Cardiac muscle cell (in vitro differentiated cells and primary cell): Measurements from ENCODE around the gene ATP8B3. TPM values are rescaled to one million over a fixed set of nuclear protein-coding genes. Genes with fewer than 3 reads are reported as not detected.

ENCODE experiments used
- DNase-seq, 2 donors: peaks; one replicate each; pipeline versions ENCODE4 v3.0.0 to v3.0.0-alpha.2; 2010 to 2017; ENCODE audit warnings: low read depth in 1 of 2, low spot score in 1 of 2
- H3K27ac ChIP-seq: fragments of 200-600 bp; sonication (generic); 2 replicates; pipeline ENCODE4 v1.5.1; 2016
- H3K27me3 ChIP-seq: fragments of 200-600 bp; sonication (generic); 2 replicates; pipeline ENCODE4 v1.6.0; 2016; ENCODE audit warnings: control low read depth
- H3K36me3 ChIP-seq: fragments of 200-600 bp; sonication (generic); 2 replicates; pipeline ENCODE4 v1.5.1; 2016; ENCODE audit warnings: control low read depth
- H3K4me1 ChIP-seq: fragments of 200-600 bp; sonication (generic); 2 replicates; pipeline ENCODE4 v1.8.1; 2017; ENCODE audit warnings: low read depth, mild to moderate bottlenecking, mixed run types
- H3K4me3 ChIP-seq: fragments of 200-600 bp; sonication (generic); 2 replicates; pipeline ENCODE4 v1.5.1; 2016; ENCODE audit warnings: mild to moderate bottlenecking
- H3K9me3 ChIP-seq: fragments of 200-600 bp; sonication (generic); 2 replicates; pipeline ENCODE4 v1.5.1; 2017; ENCODE audit warnings: low read depth, mild to moderate bottlenecking, control low read depth
- polyA plus RNA-seq: library from polyadenylated mRNA; unstranded; fragments of >200 nt; fragmentation: Nextera tagmentation; extraction: Ambion mirVana; gene quantifications from 2 replicates; pipeline ENCODE4 v1.2.1, GENCODE V29; 2016
- total RNA-seq: library from RNA; depleted of rRNA; stranded (reverse); fragments of >200 nt; gene quantifications from 2 replicates; pipeline ENCODE4 v1.2.3, GENCODE V29; 2016
- TF ChIP-seq, protein P1 (sequence below): IDR thresholded peaks from 2 replicates; pipeline ENCODE4 v1.5.1; 2012; ENCODE audit warnings: low read depth, mild to moderate bottlenecking, low read length

Gene ATP8B3
- total and polyA plus RNA-seq, 2 experiments from 2014 or later, result 3.0 to 8.6 TPM

DNA sequence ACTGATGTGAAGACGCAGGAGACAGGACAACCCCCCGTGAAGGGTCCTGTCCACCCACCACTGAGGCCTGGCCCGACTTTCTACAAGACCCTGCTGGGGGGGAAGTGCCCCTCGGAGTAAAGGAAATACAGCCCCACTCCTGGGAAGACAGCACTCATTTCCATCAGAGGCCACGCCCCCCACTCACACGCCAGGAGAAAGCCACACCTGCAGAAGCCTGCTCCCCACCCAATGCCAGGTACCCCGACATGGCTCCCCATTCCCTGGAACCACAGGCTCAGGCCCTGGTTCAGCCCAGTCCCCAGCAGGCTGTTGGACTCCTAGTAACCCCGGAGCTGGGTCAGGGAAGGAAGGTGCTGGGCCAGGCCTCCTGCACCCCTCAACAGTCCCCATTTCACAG lies 10.9 kb upstream of the ATP8B3 start:
- Histone ChIP-seq H3K4me3 (no peak overlapping the region), H3K9me3 (no peaks in the 10 kb centered on the region), H3K36me3 (peaks cover 11% of the 10 kb centered on the region), H3K27ac (no peak overlapping the region), H3K27me3 (no peaks in the 10 kb centered on the region), H3K4me1 (no peaks in the 10 kb centered on the region)
- DNase-seq, result no peak
- TF ChIP-seq, protein P1, sequence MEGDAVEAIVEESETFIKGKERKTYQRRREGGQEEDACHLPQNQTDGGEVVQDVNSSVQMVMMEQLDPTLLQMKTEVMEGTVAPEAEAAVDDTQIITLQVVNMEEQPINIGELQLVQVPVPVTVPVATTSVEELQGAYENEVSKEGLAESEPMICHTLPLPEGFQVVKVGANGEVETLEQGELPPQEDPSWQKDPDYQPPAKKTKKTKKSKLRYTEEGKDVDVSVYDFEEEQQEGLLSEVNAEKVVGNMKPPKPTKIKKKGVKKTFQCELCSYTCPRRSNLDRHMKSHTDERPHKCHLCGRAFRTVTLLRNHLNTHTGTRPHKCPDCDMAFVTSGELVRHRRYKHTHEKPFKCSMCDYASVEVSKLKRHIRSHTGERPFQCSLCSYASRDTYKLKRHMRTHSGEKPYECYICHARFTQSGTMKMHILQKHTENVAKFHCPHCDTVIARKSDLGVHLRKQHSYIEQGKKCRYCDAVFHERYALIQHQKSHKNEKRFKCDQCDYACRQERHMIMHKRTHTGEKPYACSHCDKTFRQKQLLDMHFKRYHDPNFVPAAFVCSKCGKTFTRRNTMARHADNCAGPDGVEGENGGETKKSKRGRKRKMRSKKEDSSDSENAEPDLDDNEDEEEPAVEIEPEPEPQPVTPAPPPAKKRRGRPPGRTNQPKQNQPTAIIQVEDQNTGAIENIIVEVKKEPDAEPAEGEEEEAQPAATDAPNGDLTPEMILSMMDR, result no peak

DNA sequence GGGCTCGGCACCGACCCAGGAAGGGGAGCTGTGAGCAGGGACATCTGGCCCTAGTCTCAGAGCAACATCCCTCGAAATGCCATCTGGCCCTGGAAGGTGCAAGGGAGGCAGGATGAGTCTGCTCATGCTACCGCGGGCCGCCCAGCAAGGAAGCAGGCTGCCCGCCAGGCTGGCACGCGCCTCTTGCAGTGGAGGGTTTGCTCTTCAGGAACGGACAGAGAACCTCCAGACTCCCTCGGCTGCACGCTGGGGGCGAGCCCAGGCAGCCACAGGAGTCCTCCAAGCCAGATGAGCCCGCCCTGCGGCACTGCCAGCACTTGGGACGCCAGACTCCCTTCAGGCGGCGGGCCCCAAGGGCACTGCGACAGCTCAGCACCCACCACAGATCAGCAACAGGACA lies 10.1 kb upstream of the ATP8B3 start:
- no peaks in the 10 kb centered on the region for H3K9me3 ChIP-seq
- TF ChIP-seq, protein P1, result no peak
- no peak for DNase-seq

DNA sequence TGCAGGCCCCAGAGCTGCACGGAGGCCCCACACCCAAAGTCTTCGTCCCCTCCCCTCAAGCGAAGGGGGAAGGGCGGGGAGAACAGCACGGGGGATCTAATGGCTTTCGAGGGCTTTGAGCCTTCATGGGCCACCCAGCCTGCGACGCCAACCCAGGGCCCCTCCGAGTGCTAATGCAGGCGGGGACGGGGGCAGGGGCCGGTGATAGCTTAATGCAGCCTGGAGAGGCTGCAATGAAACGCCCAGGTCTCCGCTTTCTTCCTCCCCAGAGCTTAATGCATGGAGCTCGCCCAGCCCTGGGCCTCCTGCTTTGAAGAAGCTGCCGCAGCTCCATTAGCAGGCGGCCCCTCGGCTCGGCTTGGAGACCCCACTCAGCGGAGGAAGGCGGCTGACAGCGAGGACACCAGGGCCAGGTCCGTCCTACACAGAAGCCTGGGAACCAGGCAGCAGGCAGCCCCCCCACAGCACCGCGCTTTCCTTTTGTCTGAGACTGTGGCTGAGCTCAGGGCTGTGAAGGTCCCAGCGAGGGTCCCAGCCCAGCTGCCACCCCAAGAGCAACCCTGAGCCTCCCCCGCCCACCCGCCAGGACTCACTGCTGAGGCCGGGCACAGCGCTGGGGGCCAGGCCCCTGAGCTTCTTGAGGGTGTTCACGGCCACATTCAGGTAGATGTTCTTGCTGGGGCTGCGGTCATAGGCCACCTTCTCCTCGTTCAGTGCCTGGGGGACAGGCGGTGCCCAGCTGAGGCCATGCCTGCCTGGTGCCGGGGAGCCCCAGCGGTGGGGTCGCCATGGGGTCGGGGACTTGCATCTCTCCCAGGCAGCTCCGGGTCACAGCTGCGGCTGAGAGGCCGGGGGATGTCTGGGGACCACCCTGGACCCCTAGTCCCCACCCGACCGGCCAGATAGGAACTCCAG lies 7.5 kb upstream of the ATP8B3 start:
- Histone ChIP-seq H3K27me3 (no peaks in the 10 kb centered on the region), H3K36me3 (peaks cover 18% of the 10 kb centered on the region), H3K4me3 (no peak overlapping the region), H3K4me1 (no peaks in the 10 kb centered on the region), H3K9me3 (no peaks in the 10 kb centered on the region), H3K27ac (no peak overlapping the region)
- TF ChIP-seq, protein P1, result no peak
- no peak for DNase-seq

More for the DNA sequence above, 10.1 kb upstream of the ATP8B3 start:
- Histone ChIP-seq H3K27me3 (no peaks in the 10 kb centered on the region), H3K4me3 (no peak overlapping the region), H3K36me3 (peaks cover 12% of the 10 kb centered on the region), H3K27ac (no peak overlapping the region), H3K4me1 (no peaks in the 10 kb centered on the region)

DNA sequence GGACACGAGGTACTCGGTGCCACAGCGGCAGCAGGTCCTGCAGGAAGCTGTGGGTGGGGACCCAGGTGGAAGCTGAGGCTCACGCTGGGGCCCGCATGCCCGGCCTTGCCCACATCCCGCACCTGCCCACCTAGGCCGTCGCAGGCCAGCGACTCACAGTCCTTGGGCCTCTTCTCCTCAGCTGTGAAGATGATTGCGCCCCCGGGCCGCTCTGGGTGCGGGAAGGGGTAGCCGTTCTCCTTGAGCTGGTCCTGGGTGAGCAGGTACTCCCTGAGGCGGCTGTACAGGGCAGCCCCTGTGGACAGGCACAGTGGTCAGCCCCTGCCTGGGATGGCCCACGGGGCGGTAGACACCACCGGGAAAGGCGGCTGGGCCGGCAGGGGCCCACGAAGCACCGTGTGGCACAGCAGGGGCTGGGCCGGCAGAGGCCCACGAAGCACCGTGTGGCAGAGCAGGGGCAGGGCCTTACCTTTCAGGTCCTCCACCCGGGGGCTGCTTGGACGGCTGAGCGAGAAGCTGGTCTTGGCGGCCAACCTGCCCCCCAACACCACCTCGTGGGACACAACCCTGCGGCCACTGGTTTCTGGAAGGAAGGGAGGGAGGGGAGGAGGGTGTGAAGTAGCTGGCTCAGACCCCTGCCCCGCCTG lies 6.6 kb upstream of the ATP8B3 start:
- TF ChIP-seq, protein P1, result no peak
- Histone ChIP-seq H3K36me3 (peaks cover 18% of the 10 kb centered on the region), H3K27me3 (no peaks in the 10 kb centered on the region), H3K27ac (no peak overlapping the region), H3K4me3 (no peak overlapping the region), H3K9me3 (no peaks in the 10 kb centered on the region), H3K4me1 (no peaks in the 10 kb centered on the region)
- no peak for DNase-seq

DNA sequence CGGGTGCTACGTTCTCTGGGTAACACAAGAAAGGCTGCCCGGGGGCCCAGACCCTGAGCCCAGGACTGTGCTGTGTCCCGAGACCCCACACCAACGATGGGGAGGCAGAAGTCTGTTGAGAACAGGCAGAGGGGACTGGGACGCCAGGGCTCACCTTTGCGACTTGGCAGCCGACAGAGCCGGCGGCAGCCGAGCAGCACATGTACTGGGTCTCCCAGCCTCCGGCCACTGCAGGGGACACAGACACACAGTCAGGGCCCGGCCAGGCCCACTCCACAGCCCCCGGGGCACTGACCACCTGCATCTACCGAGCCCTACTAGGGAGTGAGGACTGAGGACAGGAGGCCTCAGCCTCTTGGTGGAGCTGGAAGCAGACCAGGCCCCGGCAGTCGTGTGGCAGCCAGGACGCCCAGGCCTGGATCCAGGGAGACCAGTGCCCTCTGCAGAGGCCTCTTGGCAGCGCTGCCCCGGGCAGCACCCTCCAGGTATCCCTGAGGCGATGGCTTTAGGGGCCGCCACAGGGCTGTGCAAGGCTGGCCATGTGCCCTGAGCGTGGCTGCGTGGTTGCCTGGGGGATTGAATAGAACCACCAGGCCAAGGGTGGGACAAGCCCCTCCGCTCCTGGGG lies 5.6 kb upstream of the ATP8B3 start:
- Histone ChIP-seq H3K27ac (no peak overlapping the region), H3K4me3 (no peak overlapping the region), H3K27me3 (no peaks in the 10 kb centered on the region), H3K36me3 (peaks cover 18% of the 10 kb centered on the region), H3K9me3 (no peaks in the 10 kb centered on the region), H3K4me1 (no peaks in the 10 kb centered on the region)
- TF ChIP-seq, protein P1, result no peak
- DNase-seq, result no peak
